Measurements from ENCODE around the gene KLHL42.
A peak's percentile ranks its signal among the peaks of the same experiment; 100 is the strongest.
"Not testable (repeated sequence)": the region's sequence is repeated elsewhere in the genome, so short reads cannot be mapped to it uniquely, and the experiment has no call there.

The KLHL42 gene
- 33.6 to 50.4 (median 37.6) reads per million in 3 experiments for total RNA-seq

- peak; percentile 66 for DNase-seq
Measured at GRCh38 chr12:27779920-27780611, at the start of gene KLHL42, which contains the start of gene MANSC4. Gene KLHL42 (plus strand): TSS chr12:27780233. CDS start chr12:27780331, 98 bp downstream. Gene MANSC4 (minus strand): TSS chr12:27780236. CDS start chr12:27771276, 8,960 bp downstream.

- no peak for DNase-seq
Measured at GRCh38 chr12:27732281-27732680, 47.8 kb upstream of the KLHL42 start.

GRCh38 chr12:27733052-27733656 lies 46.9 kb upstream of the KLHL42 start:
- peak; percentile 23 for DNase-seq

- DNase-seq = no peak
Measured at GRCh38 chr12:27733791-27734190, 46.2 kb upstream of the KLHL42 start.

- DNase-seq = not testable (repeated sequence)
Measured at GRCh38 chr12:27734321-27734720, 45.7 kb upstream of the KLHL42 start.

GRCh38 chr12:27743601-27744000 lies 36.4 kb upstream of the KLHL42 start:
- DNase-seq = no peak

GRCh38 chr12:27745734-27746133 lies 34.3 kb upstream of the KLHL42 start:
- not testable (repeated sequence) for DNase-seq

- no peak for DNase-seq
Measured at GRCh38 chr12:27747111-27747820, 32.8 kb upstream of the KLHL42 start.

- no peak for DNase-seq
Measured at GRCh38 chr12:27751386-27752047, 28.5 kb upstream of the KLHL42 start.

GRCh38 chr12:27754795-27755194 lies 25.2 kb upstream of the KLHL42 start:
- no peak for DNase-seq

GRCh38 chr12:27756670-27757195 lies 23.3 kb upstream of the KLHL42 start:
- DNase-seq = no peak

GRCh38 chr12:27762757-27763156 lies 17.3 kb upstream of the KLHL42 start:
- DNase-seq = no peak

GRCh38 chr12:27766587-27766986 lies 13.4 kb upstream of the KLHL42 start:
- DNase-seq = no peak

GRCh38 chr12:27769142-27769673 lies 10.8 kb upstream of the KLHL42 start:
- no peak for DNase-seq

GRCh38 chr12:27771481-27772327 lies 8.3 kb upstream of the KLHL42 start:
- DNase-seq = no peak

GRCh38 chr12:27772328-27773049 lies 7.5 kb upstream of the KLHL42 start:
- DNase-seq = no peak

- no peak for DNase-seq
Measured at GRCh38 chr12:27777141-27777540, 2.9 kb upstream of the KLHL42 start.

GRCh38 chr12:27778206-27778605 lies 1.8 kb upstream of the KLHL42 start:
- DNase-seq = no peak

- DNase-seq = no peak
Measured at GRCh38 chr12:27779416-27779919, 565 bp upstream of the KLHL42 start.

- DNase-seq = no peak
Measured at GRCh38 chr12:27780612-27781408, 777 bp downstream of the KLHL42 start.

All from central memory CD4-positive, alpha-beta T cell (primary cell).